A549 (cell line): ENCODE results near the gene ARHGAP42. TPM values are rescaled to one million over a fixed set of nuclear protein-coding genes. Genes with fewer than 3 reads are reported as not detected.
A peak's percentile ranks its signal among the peaks of the same experiment; 100 is the strongest.

ENCODE experiments used
- ATAC-seq, 2 experiments: fragments of 200-7000 bp in 1 of 2; fragments of >200 bp in 1 of 2; cut with Nextera tagmentation in 1 of 2; cut with Tn5 transposase in 1 of 2; 3 replicates each; pipeline versions ENCODE4 v1.8.0 to v1.9.1; 2018 to 2020; ENCODE audit warnings: mild to moderate bottlenecking in 1 of 2, moderate library complexity in 1 of 2
- CTCF ChIA-PET: fragments of 300-600 bp; sonication (Branson Sonifier 250); formaldehyde crosslinking; extraction: SDS; loops from one replicate; lab custom pipeline; 2021; ENCODE audit warnings: antibody characterized with exemption, inconsistent platforms; lab: Yijun Ruan, JAX
- POLR2A ChIA-PET: fragments of 350-600 bp; formaldehyde crosslinking; extraction: SDS; loops from one replicate; lab custom pipeline; 2021; ENCODE audit warnings: antibody characterized with exemption, inconsistent platforms; lab: Yijun Ruan, JAX
- DNase-seq, 2 experiments: peaks; one replicate each; pipeline versions ENCODE4 v3.0.0 to v3.0.0-alpha.2; 2011 to 2016; ENCODE audit warnings: low read depth in 1 of 2, low spot score in 1 of 2
- FAIRE-seq: peaks from 2 replicates; lab custom pipeline; 2011; peaks lifted over from hg19 to GRCh38; lab: Jason Lieb, UNC
- H3K27ac ChIP-seq, 2 experiments: fragments of >200 bp; sonication (Bioruptor Twin); formaldehyde crosslinking; 3 replicates each; pipeline ENCODE4 v1.5.1; 2016 to 2017
- H3K4me1 ChIP-seq: fragments of >200 bp; sonication (Bioruptor Twin); formaldehyde crosslinking; 3 replicates; pipeline ENCODE4 v1.6.1; 2016
- H3K4me2 ChIP-seq: fragments of >200 bp; sonication (Bioruptor Twin); formaldehyde crosslinking; 3 replicates; pipeline ENCODE4 v1.6.1; 2016
- H3K4me3 ChIP-seq: fragments of >200 bp; sonication (Bioruptor Twin); formaldehyde crosslinking; 3 replicates; pipeline ENCODE4 v1.5.1; 2016
- H3K9me3 ChIP-seq: fragments of >200 bp; sonication (Bioruptor Twin); formaldehyde crosslinking; 3 replicates; pipeline ENCODE4 v1.6.1; 2016
- CBX2 ChIP-seq: fragments of 200-600 bp; sonication (generic); IDR thresholded peaks from 2 replicates; pipeline ENCODE4 v1.6.1; 2016; ENCODE audit warnings: low read depth, mild to moderate bottlenecking, borderline replicate concordance
- ESRRA ChIP-seq: fragments of 150-350 bp; IDR thresholded peaks from 2 replicates; pipeline ENCODE4 v1.6.1; 2014; ENCODE audit warnings: mild to moderate bottlenecking, low read length, borderline replicate concordance
- FOSL2 ChIP-seq, 2 experiments: fragments of 450-650 bp in 1 of 2; fragments of >200 bp in 1 of 2; sonication (Bioruptor Twin) in 1 of 2; formaldehyde crosslinking; IDR thresholded peaks; 2 replicates each; pipeline versions ENCODE4 v1.5.0 to v1.6.1; 2016 to 2020; ENCODE audit warnings: mild to moderate bottlenecking in 1 of 2, moderate library complexity in 1 of 2
- GATA3 ChIP-seq: IDR thresholded peaks from 2 replicates; pipeline ENCODE4 v1.6.1; 2012; ENCODE audit warnings: borderline replicate concordance
- HOXB5 ChIP-seq: fragments of 250-450 bp; sonication (Bioruptor Pico); IDR thresholded peaks from 2 replicates; pipeline ENCODE4 v1.5.0; 2020; ENCODE audit warnings: mild to moderate bottlenecking, moderate library complexity
- JUN ChIP-seq, 2 experiments: fragments of >200 bp; sonication (Bioruptor Twin); formaldehyde crosslinking; IDR thresholded peaks; 2 replicates in 1 of 2; 3 replicates in 1 of 2; pipeline ENCODE4 v1.6.1; 2016 to 2017
- JUNB ChIP-seq: fragments of >200 bp; sonication (Bioruptor Twin); formaldehyde crosslinking; IDR thresholded peaks from 2 replicates; pipeline ENCODE4 v1.6.1; 2016
- KDM1A ChIP-seq: fragments of 200-600 bp; sonication (generic); IDR thresholded peaks from 2 replicates; pipeline ENCODE4 v1.6.1; 2016; ENCODE audit warnings: low read depth, mild to moderate bottlenecking
- MAZ ChIP-seq: fragments of 150-350 bp; IDR thresholded peaks from 2 replicates; pipeline ENCODE4 v1.6.1; 2014; ENCODE audit warnings: antibody characterized with exemption, low read depth, low read length, borderline replicate concordance
- NR3C1 ChIP-seq: fragments of >200 bp; sonication (Bioruptor Twin); formaldehyde crosslinking; IDR thresholded peaks from 3 replicates; pipeline ENCODE4 v1.6.1; 2017
- RAD21 ChIP-seq, 2 experiments: fragments of >200 bp in 1 of 2; sonication (Bioruptor Twin) in 1 of 2; formaldehyde crosslinking in 1 of 2; IDR thresholded peaks in 1 of 2; conservative IDR thresholded peaks in 1 of 2; 2 replicates in 1 of 2; 3 replicates in 1 of 2; pipeline ENCODE4 v1.6.1; 2012 to 2018; ENCODE audit warnings: inconsistent platforms in 1 of 2
- RCOR1 ChIP-seq: fragments of 150-350 bp; IDR thresholded peaks from 2 replicates; pipeline ENCODE4 v1.6.1; 2014; ENCODE audit warnings: antibody characterized with exemption, low read length, low read depth
- ZC3H11A ChIP-seq: fragments of 450-650 bp; IDR thresholded peaks from 2 replicates; pipeline ENCODE4 v1.6.1; 2014; ENCODE audit warnings: antibody characterized with exemption, mild to moderate bottlenecking
- ZFP36 ChIP-seq: fragments of 450-650 bp; IDR thresholded peaks from 2 replicates; pipeline ENCODE4 v1.6.1; 2014; ENCODE audit warnings: borderline replicate concordance; ENCODE audit not compliant: partially characterized antibody
- WGBS: methylation state at CpG from one replicate; pipeline ENCODE4 v1.1.6; 2017; ENCODE audit errors: missing lambda C conversion rate; 5-methylcytosine and 5-hydroxymethylcytosine counted together
- polyA plus RNA-seq, 4 experiments: library from polyadenylated mRNA; depleted of rRNA in 3 of 4; stranded (reverse); fragments of >200 nt; fragmentation: RNase III in 1 of 4; extraction: RNeasy Plus Mini Kit Qiagen cat#74134 plus additional on column Dnase treatment in 1 of 4; gene quantifications; 2 replicates in 3 of 4; 3 replicates in 1 of 4; pipeline ENCODE4 v1.2.3, GENCODE V29; 2011 to 2017
- TF ChIP-seq, protein P1 (sequence below): IDR thresholded peaks from 2 replicates; pipeline ENCODE4 v1.6.1; 2012
- TF ChIP-seq, protein P2 (sequence below): IDR thresholded peaks from 2 replicates; pipeline ENCODE4 v1.6.1; 2012; ENCODE audit warnings: low read depth, borderline replicate concordance
- TF ChIP-seq, protein P3 (sequence below): fragments of >200 bp; sonication (Bioruptor Twin); formaldehyde crosslinking; IDR thresholded peaks from 2 replicates; pipeline ENCODE4 v1.6.1; 2016
- TF ChIP-seq, protein P4 (sequence below): fragments of >200 bp; sonication (Bioruptor Twin); formaldehyde crosslinking; IDR thresholded peaks from 3 replicates; pipeline ENCODE4 v1.5.1; 2016
- TF ChIP-seq, protein P5 (sequence below): fragments of 450-650 bp; IDR thresholded peaks from 2 replicates; pipeline ENCODE4 v1.6.1; 2014; ENCODE audit warnings: antibody characterized with exemption

The ARHGAP42 gene
- polyA plus RNA-seq, 2 of the 4 experiments (the other 2 are of a cell fraction) = 5.1 to 17.0 TPM

DNA sequence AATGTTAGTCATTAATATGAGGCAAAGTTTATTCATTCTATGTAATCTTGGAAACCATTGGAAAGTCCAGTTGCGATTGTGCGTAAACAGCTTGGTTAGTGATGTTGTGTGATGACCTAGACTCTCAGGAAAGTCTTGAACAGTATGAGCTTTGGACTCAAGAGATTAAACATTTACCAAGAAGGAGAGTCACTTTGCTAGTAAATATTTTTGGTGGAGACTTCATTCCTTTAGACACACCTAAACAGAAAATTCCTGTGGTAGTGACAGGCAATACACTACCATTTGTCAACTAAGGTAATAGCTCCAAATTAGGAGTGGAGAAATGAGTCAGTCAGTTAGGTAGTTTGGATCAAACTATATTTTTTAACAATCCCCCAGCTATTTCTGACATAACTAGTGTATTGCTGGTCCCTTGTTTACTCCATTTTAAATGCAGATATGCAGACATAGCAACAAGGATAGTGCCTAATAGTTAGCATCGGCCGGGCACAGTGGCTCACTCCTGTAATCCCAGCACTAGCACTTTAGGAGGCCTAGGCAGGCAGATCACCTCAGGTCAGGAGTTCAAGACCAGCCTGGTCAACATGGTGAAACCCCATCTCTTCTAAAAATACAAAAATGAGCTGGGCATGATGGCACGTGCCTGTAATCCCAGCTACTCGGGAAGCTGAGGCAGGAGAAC is 89.3 kb downstream of the ARHGAP42 start (continued):
- TF ChIP-seq HOXB5 (peak; percentile 83), RAD21 (conservative IDR thresholded peaks at IDR 0.05 in 1 of 2, IDR thresholded peaks at IDR 0.05 in 1 of 2) (peak in 1 of 2 experiments; percentile 16; a peak in 1 of 5 replicates), JUN (IDR thresholded peaks at IDR 0.05) (peak; percentile 28 to 68; a peak in 1 of 5 replicates)
- TF ChIP-seq, protein P1, sequence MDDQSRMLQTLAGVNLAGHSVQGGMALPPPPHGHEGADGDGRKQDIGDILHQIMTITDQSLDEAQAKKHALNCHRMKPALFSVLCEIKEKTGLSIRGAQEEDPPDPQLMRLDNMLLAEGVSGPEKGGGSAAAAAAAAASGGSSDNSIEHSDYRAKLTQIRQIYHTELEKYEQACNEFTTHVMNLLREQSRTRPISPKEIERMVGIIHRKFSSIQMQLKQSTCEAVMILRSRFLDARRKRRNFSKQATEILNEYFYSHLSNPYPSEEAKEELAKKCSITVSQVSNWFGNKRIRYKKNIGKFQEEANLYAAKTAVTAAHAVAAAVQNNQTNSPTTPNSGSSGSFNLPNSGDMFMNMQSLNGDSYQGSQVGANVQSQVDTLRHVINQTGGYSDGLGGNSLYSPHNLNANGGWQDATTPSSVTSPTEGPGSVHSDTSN = no peak

DNA sequence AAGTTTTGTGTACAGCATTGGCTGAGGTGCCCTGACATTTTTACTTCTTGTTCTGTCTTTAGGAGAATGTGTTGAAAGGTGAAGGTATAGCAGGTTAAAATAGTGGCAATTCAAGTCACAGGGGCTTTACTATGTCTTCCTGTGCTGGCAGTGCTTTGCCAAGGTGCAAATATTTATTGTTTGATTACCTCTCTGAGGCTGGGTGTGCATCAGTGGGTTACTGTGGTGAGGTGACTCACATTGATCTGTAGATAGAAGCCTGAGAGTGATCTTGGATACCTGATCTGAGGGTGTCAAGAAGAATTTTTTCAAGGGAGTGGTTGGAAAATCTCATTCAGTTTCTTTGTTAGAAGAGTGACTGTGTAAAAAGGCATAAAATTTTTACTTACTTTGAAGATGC is 90.0 kb downstream of the ARHGAP42 start:
- Histone ChIP-seq H3K27ac (peak overlapping the region; percentile 76 to 90), H3K4me3 (peak overlapping the region; percentile 23; the same call in 2 of the 3 replicates)
- CTCF ChIA-PET = interaction anchor here (0.6 to 1.5 kb wide), 6 partner anchors 8 to 94 kb away, joined by 5 to 8 read pairs (median 5); no protein-coding TSS in a partner anchor

DNA sequence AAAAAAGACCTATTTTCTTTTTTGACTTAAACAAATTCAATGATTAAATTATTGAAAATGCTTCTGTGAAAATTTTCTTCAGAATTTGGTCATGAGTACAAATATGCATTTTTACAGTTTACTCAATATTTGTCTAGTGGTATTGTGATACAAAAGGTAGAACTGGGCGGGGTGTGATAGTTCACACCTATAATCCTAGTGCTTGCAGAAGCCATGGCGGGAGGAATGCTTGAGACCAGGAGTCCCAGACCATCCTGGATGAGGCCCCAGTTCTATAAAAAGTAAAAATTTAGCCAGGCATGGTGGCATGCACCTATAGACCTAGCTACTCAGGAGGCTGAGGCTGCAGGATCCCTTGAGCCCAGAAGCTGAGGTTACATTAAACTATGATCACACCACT is 90.6 kb downstream of the ARHGAP42 start:
- ATAC-seq = no peak
- ChIA-PET CTCF (no interaction called here), POLR2A (no interaction called here)
- H3K4me3 ChIP-seq = no peak overlapping the region
- DNase-seq = peak in 1 of 2 experiments; percentile 53
- H3K9me3 ChIP-seq = no peaks in the 10 kb centered on the region
- TF ChIP-seq, protein P2, sequence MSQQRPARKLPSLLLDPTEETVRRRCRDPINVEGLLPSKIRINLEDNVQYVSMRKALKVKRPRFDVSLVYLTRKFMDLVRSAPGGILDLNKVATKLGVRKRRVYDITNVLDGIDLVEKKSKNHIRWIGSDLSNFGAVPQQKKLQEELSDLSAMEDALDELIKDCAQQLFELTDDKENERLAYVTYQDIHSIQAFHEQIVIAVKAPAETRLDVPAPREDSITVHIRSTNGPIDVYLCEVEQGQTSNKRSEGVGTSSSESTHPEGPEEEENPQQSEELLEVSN = 0 out of 2 replicates have a peak, but pooled peaks have one; percentile 49
- TF ChIP-seq, protein P3, sequence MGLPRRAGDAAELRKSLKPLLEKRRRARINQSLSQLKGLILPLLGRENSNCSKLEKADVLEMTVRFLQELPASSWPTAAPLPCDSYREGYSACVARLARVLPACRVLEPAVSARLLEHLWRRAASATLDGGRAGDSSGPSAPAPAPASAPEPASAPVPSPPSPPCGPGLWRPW = no peak
- TF ChIP-seq ZC3H11A = no peak
- WGBS = 55% methylated on average over 2 of the region's 2 CpGs
- H3K4me1 ChIP-seq = peaks cover 42% of the 10 kb centered on the region
- peak overlapping the region; percentile 82 for H3K4me2 ChIP-seq
- no peak for FAIRE-seq
- H3K27ac ChIP-seq = peak overlapping the region; percentile 76 to 80

More for the DNA sequence above, 90.0 kb downstream of the ARHGAP42 start:
- DNase-seq (peak; percentile 51 to 88), FAIRE-seq (peak; percentile 63), ATAC-seq (peak; percentile 70 to 85)
- Histone ChIP-seq H3K4me2 (peak overlapping the region; percentile 82), H3K9me3 (no peaks in the 10 kb centered on the region), H3K4me1 (peaks cover 45% of the 10 kb centered on the region)
- TF ChIP-seq NR3C1 (no peak), JUN (IDR thresholded peaks at IDR 0.05) (no peak), MAZ (no peak), FOSL2 (IDR thresholded peaks at IDR 0.05) (peak; percentile 39; the same call in 1 of the 2 replicates), FOSL2 (CRISPR knock-in tag; IDR thresholded peaks at IDR 0.05) (peak; percentile 84), JUNB (peak; percentile 37; the same call in 1 of the 2 replicates), RCOR1 (no peak), ZFP36 (no peak), CBX2 (no peak), GATA3 (peak; percentile 86), ESRRA (no peak), HOXB5 (0 out of 2 replicates have a peak, but pooled peaks have one; percentile 24), KDM1A (no peak)
- TF ChIP-seq, protein P4, sequence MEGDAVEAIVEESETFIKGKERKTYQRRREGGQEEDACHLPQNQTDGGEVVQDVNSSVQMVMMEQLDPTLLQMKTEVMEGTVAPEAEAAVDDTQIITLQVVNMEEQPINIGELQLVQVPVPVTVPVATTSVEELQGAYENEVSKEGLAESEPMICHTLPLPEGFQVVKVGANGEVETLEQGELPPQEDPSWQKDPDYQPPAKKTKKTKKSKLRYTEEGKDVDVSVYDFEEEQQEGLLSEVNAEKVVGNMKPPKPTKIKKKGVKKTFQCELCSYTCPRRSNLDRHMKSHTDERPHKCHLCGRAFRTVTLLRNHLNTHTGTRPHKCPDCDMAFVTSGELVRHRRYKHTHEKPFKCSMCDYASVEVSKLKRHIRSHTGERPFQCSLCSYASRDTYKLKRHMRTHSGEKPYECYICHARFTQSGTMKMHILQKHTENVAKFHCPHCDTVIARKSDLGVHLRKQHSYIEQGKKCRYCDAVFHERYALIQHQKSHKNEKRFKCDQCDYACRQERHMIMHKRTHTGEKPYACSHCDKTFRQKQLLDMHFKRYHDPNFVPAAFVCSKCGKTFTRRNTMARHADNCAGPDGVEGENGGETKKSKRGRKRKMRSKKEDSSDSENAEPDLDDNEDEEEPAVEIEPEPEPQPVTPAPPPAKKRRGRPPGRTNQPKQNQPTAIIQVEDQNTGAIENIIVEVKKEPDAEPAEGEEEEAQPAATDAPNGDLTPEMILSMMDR = no peak
- TF ChIP-seq, protein P5, sequence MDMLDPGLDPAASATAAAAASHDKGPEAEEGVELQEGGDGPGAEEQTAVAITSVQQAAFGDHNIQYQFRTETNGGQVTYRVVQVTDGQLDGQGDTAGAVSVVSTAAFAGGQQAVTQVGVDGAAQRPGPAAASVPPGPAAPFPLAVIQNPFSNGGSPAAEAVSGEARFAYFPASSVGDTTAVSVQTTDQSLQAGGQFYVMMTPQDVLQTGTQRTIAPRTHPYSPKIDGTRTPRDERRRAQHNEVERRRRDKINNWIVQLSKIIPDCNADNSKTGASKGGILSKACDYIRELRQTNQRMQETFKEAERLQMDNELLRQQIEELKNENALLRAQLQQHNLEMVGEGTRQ = no peak
- POLR2A ChIA-PET = interaction anchor here (1.1 to 1.2 kb wide), 2 partner anchors 40 to 51 kb away, joined by 3 to 10 read pairs; no protein-coding TSS in a partner anchor
